Lower lobe of right lung (tissue), 2 donors: ENCODE data around the gene GRM8. TPM values are rescaled to one million over a fixed set of nuclear protein-coding genes. Genes with fewer than 3 reads are reported as not detected.

ENCODE experiments used
- ATAC-seq, 2 donors: fragments of 200-7000 bp; cut with Tn5 transposase; one replicate each; pipeline ENCODE4 v1.9.1; 2020 to 2022; ENCODE audit warnings: mild to moderate bottlenecking in 2 of 2, moderate library complexity in 2 of 2
- DNase-seq: peaks from one replicate; pipeline ENCODE4 v3.0.0-alpha.2; 2020
- H3K27ac ChIP-seq: fragments of 200-600 bp; one replicate; pipeline ENCODE4 v1.8.0; 2022
- H3K27me3 ChIP-seq: fragments of 200-600 bp; one replicate; pipeline ENCODE4 v1.8.0; 2022; ENCODE audit warnings: low read depth
- H3K36me3 ChIP-seq: fragments of 200-600 bp; one replicate; pipeline ENCODE4 v1.8.0; 2022; ENCODE audit warnings: mild to moderate bottlenecking
- H3K4me1 ChIP-seq: fragments of 200-600 bp; one replicate; pipeline ENCODE4 v1.8.0; 2022
- H3K4me3 ChIP-seq: fragments of 200-600 bp; one replicate; pipeline ENCODE4 v1.8.0; 2022; ENCODE audit warnings: mild to moderate bottlenecking
- H3K9me3 ChIP-seq: fragments of 200-600 bp; one replicate; pipeline ENCODE4 v1.8.0; 2022
- intact Hi-C: fragments of 100-400 bp; cut with DNase I; formaldehyde crosslinking; loops from one replicate; pipeline ENCODE4 v1.11.0; 2022
- total RNA-seq: library from RNA; stranded (reverse); fragmentation: NEBNext Ultra II Directional; extraction: Animal tissue kit (Norgen Biotek cat#: 25700); gene quantifications from one replicate; pipeline ENCODE4 v1.2.1, GENCODE V29; 2021
- TF ChIP-seq, protein P1 (sequence below): fragments of 200-600 bp; IDR thresholded peaks from one replicate; pipeline ENCODE4 v1.8.0; 2022; ENCODE audit warnings: antibody characterized with exemption, mild to moderate bottlenecking
- donor health status: DM: no; HTN: yes; CAD: no; lungs with severe emphysema.

The GRM8 gene
- total RNA-seq, 1 donor from 2014 or later: not detected

DNA sequence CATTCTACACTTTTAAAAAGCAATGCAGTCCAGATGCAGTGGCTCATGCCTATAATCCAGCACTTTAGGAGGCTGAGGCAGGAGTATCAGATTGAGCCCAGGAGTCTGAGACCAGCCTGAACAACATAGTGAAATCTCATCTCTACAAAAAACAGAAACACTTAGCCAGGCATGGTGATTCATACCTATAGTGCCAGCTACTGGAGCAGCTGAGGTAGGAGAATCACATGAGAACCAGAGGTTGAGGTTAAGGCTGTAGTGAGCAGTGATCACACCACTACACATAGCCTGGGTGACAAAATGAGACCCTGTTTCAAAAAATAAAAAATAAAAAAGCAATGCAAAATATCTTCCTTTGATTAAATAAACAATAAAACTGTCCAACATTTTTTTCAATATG, 205.2 kb downstream of the GRM8 start:
- no peak for ATAC-seq
- H3K9me3 ChIP-seq: no peaks in the 10 kb centered on the region
- no peaks in the 10 kb centered on the region for H3K4me1 ChIP-seq
- TF ChIP-seq, protein P1, sequence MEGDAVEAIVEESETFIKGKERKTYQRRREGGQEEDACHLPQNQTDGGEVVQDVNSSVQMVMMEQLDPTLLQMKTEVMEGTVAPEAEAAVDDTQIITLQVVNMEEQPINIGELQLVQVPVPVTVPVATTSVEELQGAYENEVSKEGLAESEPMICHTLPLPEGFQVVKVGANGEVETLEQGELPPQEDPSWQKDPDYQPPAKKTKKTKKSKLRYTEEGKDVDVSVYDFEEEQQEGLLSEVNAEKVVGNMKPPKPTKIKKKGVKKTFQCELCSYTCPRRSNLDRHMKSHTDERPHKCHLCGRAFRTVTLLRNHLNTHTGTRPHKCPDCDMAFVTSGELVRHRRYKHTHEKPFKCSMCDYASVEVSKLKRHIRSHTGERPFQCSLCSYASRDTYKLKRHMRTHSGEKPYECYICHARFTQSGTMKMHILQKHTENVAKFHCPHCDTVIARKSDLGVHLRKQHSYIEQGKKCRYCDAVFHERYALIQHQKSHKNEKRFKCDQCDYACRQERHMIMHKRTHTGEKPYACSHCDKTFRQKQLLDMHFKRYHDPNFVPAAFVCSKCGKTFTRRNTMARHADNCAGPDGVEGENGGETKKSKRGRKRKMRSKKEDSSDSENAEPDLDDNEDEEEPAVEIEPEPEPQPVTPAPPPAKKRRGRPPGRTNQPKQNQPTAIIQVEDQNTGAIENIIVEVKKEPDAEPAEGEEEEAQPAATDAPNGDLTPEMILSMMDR: no peak
- no peaks in the 10 kb centered on the region for H3K36me3 ChIP-seq
- DNase-seq: no peak
- H3K4me3 ChIP-seq: no peak overlapping the region
- H3K27me3 ChIP-seq: no peaks in the 10 kb centered on the region
- intact Hi-C loops: no loop called here
- H3K27ac ChIP-seq: no peak overlapping the region

DNA sequence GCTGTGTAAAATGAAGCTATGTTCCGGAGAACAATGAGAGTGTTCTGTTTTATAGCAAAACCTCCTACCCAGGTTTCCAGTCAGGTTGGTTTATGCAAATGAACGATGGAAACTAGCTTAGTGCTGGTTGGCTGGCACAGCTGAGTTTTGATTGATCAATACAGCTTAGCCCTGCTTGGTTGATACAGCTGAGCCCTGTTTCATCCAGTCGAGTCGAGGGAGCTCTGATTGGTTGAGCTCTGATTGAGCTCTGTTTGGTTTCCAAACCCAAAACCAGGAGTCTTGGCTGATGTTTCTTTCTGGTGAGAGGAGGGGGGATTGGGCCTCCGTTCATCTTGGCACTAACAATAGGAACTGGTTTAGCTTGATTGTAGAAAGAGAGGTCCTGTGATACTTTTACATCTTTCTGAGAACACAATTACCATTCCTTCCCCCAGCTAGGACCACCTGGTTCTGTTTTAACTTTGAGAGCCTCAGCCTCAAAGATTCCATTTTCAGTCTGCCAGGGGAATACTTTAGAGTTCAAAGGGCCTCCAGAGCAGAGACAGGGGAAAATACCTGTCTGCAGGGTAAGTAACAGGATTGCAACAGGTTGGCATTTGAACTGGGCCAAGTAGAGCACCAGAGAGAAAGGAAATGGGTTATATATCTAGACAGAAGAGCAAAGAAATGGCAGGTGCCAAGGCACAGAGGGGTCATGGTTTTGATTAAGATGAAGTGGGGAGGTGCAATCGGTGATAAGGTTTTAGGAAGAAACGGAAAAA, 210.9 kb downstream of the GRM8 start:
- no peaks in the 10 kb centered on the region for H3K9me3 ChIP-seq
- DNase-seq (no peak), ATAC-seq (no peak)
- TF ChIP-seq, protein P1: no peak
- H3K36me3 ChIP-seq: no peaks in the 10 kb centered on the region
- no peaks in the 10 kb centered on the region for H3K27me3 ChIP-seq
- no peaks in the 10 kb centered on the region for H3K4me1 ChIP-seq
- no peak overlapping the region for H3K4me3 ChIP-seq
- intact Hi-C loops: no loop called here
- no peak overlapping the region for H3K27ac ChIP-seq

GRCh38 chr7:127040042-127040441, 212.7 kb downstream of the GRM8 start:
- TF ChIP-seq, protein P1: no peak
- ATAC-seq: no peak

DNA sequence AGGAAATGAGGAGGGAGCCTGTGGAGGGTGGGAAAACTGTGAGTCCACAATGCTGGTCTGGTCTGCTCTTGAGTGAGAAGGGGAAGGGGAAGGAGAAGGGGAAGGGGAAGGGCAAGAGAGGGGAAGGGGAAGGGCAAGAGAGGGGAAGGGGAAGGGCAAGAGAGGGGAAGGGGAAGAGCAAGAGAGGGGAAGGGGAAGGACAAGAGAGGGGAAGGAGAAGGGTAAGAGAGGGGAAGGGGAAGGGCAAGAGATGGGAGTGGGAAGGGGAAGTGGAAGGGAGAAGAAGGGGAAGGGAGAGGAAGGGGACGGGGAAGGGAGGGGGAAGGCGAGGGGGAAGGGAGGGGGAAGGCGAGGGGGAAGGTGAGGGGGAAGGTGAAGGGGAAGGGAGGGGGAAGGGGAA, 213.2 kb downstream of the GRM8 start:
- no peak overlapping the region for H3K27ac ChIP-seq
- H3K9me3 ChIP-seq: no peaks in the 10 kb centered on the region
- intact Hi-C loops: no loop called here
- no peaks in the 10 kb centered on the region for H3K4me1 ChIP-seq
- H3K36me3 ChIP-seq: no peaks in the 10 kb centered on the region
- H3K4me3 ChIP-seq: no peak overlapping the region
- ATAC-seq (no peak), DNase-seq (no peak)
- TF ChIP-seq, protein P1: no peak
- H3K27me3 ChIP-seq: no peaks in the 10 kb centered on the region

More at GRCh38 chr7:127040042-127040441, 212.7 kb downstream of the GRM8 start:
- no peak for DNase-seq
- H3K27me3 ChIP-seq: no peaks in the 10 kb centered on the region
- H3K9me3 ChIP-seq: no peaks in the 10 kb centered on the region
- H3K27ac ChIP-seq: no peak overlapping the region
- no peaks in the 10 kb centered on the region for H3K4me1 ChIP-seq
- no peaks in the 10 kb centered on the region for H3K36me3 ChIP-seq
- intact Hi-C loops: no loop called here
- no peak overlapping the region for H3K4me3 ChIP-seq

- TF ChIP-seq, protein P1: no peak
- Histone ChIP-seq H3K4me3 (no peak overlapping the region), H3K27ac (no peak overlapping the region), H3K4me1 (no peaks in the 10 kb centered on the region), H3K27me3 (no peaks in the 10 kb centered on the region), H3K9me3 (no peaks in the 10 kb centered on the region), H3K36me3 (no peaks in the 10 kb centered on the region)
- intact Hi-C loops: no loop called here
- ATAC-seq (no peak), DNase-seq (no peak)
Measured at GRCh38 chr7:127035203-127035849, 217.4 kb downstream of the GRM8 start.
